NCI-H2171 treated with DMSO at 0.1 percent for 48 hours (cell line): ENCODE measurements around the gene SHKBP1.
"Not testable (repeated sequence)": the region's sequence is repeated elsewhere in the genome, so short reads cannot be mapped to it uniquely, and the experiment has no call there.

ENCODE experiments used
- DNase-seq: peaks from one replicate; lab custom pipeline; 2025; lab: John Stamatoyannopoulos, UW

SHKBP1 gene

GRCh38 chr19:40614622-40615411, 38.1 kb downstream of the SHKBP1 start:
- peak; percentile 83 for DNase-seq

- no peak for DNase-seq
Measured at GRCh38 chr19:40616178-40616577, 39.5 kb downstream of the SHKBP1 start.

DNA sequence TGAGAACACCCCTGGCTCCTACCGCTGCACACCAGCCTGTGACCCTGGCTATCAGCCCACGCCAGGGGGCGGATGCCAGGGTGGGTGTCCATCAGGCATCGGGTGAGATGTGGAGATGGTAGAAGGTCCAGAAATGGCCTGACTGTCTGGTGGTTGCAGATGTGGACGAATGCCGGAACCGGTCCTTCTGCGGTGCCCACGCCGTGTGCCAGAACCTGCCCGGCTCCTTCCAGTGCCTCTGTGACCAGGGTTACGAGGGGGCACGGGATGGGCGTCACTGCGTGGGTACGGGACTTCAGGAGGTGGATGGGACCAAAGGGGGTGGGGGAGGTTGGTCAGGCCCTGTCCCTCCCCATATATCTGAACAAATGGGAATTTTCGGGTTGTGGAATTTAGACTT, 40.3 kb downstream of the SHKBP1 start:
- no peak for DNase-seq

GRCh38 chr19:40617961-40618360, 41.3 kb downstream of the SHKBP1 start:
- DNase-seq: no peak

- no peak for DNase-seq
Measured at GRCh38 chr19:40619333-40620160, 42.9 kb downstream of the SHKBP1 start.

DNA sequence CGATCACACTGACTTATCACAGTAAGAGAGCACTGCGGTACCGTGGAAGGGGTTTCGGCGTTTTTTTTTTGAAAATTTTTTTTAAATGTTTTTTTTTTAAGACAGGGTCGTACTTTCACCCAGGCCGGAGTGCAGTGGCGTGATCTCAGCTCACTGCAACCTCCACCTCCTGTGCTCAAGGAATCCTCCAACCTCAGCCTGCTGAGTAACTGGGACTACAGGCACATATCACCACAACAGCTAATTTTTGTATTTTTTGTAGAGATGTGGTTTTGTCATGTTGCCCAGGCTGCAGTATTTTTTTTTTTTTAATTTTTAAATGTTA, 43.5 kb downstream of the SHKBP1 start:
- no peak for DNase-seq

- DNase-seq: no peak
Measured at GRCh38 chr19:40621283-40621682, 44.6 kb downstream of the SHKBP1 start.

GRCh38 chr19:40621966-40622772, 45.5 kb downstream of the SHKBP1 start:
- DNase-seq: no peak

DNA sequence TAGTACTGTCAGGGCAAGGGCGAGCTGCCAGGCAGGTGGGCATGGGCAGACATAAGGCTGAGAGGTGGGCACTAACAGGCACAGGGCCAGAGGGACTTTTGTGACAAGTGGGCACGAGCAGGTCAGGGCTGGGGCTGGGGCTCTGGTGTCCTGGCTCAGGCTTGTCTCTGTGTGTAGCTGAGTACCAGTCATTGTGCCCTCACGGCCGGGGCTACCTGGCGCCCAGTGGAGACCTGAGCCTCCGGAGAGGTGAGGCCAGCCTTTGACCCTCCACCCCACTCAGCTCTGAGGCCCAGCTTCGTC, 46.1 kb downstream of the SHKBP1 start:
- no peak for DNase-seq

DNA sequence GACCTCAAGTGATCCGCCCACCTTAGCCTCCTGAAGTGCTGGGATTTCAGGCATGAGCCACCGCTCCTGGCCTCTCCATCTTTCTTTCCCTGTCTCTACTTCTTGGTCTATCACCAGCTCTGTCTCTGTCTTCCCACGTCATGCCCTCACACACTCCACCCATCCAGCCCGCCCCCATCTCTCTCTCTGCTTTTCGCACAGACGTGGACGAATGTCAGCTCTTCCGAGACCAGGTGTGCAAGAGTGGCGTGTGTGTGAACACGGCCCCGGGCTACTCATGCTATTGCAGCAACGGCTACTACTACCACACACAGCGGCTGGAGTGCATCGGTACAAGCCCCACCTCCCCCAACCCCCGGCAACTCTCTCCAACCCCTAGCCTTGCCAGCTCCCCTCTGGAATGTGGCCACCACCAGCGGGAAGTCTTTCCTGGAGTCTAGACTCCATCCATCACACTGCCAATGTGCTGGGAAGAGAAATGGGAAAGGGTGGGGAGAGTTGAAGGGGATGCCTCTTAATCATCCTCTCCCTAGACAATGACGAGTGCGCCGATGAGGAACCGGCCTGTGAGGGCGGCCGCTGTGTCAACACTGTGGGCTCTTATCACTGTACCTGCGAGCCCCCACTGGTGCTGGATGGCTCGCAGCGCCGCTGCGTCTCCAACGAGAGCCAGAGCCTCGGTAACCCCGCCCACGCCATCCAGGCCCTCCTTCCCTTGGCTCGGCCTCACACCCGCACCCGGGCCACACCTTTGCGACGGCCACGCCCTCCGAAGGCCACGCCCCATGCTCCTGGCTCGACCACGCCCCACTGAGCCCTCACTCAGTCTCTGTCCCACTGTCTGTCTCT, 47.0 kb downstream of the SHKBP1 start:
- DNase-seq: no peak

DNA sequence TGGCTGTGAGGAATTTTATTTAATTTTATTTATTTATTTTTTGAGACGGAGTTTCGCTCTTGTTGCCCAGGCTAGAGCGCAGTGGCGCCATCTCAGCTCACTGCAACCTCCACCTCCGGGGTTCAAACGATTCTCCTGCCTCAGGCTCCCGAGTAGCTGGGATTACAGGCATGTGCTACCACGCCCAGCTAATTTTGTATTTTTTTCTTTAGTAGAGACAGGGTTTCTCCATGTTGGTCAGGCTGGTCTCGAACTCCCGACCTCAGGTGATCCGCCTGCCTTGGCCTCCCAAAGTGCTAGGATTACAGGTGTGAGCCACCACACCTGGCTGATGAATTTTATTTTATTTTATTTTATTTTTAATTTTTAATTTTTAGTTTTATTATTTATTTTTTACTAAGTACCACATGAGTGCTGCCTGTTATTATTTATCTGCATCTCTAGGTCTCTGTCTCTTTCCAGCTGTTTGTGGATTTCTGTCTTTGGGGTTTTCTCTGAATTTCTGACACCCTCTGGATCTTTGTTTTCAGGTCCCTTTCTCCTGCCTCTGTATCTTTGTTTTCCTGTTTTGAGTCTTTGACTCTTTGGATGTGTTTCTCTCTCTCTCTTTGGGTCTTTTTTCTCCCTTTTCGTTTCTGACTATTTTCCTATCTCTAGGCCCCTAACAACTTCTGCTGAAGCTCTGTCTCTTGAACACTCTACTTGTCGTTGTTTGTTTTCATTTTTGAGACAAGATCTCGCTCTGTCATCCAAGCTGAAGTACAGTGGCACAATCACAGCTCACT, 47.9 kb downstream of the SHKBP1 start:
- DNase-seq: not testable (repeated sequence)

- no peak for DNase-seq
Measured at GRCh38 chr19:40625406-40626120, 48.9 kb downstream of the SHKBP1 start.

DNA sequence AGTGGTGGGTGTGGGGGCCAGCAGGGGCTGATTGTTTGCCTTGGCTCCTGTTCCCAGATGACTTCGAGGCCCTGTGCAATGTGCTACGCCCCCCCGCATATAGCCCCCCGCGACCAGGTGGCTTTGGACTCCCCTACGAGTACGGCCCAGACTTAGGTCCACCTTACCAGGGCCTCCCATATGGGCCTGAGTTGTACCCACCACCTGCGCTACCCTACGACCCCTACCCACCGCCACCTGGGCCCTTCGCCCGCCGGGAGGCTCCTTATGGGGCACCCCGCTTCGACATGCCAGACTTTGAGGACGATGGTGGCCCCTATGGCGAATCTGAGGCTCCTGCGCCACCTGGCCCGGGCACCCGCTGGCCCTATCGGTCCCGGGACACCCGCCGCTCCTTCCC, 50.2 kb downstream of the SHKBP1 start:
- DNase-seq: no peak

DNA sequence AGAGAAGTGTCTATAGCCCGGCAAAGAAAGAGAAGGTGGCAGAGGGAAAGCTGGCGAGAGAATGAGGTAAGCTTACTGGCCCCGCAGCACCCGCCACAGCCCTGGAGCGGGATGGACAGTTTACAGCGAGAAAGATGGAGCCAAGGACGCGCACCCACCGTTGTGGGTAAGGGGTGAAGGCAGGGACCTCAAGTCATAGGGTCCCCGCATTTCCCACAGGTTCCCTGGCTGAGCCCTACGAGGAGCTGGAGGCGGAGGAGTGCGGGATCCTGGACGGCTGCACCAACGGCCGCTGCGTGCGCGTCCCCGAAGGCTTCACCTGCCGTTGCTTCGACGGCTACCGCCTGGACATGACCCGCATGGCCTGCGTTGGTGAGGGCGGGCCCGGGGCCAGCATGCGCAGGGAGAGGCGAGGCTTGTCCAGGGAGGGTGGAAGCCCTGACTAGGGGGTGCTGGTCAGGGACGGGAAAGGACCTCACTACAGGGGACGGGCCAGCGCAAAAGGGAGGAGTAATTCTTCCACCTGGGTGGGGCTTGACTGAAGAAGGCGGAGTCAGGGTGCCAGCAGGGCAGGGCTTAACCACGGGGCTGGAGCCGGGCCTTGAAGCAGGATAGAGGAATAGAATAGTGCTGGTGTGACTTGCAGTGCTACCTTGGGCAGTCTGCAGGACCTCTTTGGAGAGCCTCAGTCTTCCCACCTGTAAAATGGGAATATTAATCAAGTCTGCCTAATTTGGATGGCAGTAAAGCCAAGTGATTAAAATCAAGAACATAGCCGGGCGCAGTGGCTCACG, 51.0 kb downstream of the SHKBP1 start:
- no peak for DNase-seq

- DNase-seq: no peak
Measured at GRCh38 chr19:40629346-40629745, 52.7 kb downstream of the SHKBP1 start.

GRCh38 chr19:40630571-40631160, 54.0 kb downstream of the SHKBP1 start:
- DNase-seq: no peak

GRCh38 chr19:40632311-40633036, 55.8 kb downstream of the SHKBP1 start:
- no peak for DNase-seq

- DNase-seq: no peak
Measured at GRCh38 chr19:40633207-40633606, 56.5 kb downstream of the SHKBP1 start.
